ENCODE data around the gene ATRN.

The ATRN gene

DNA sequence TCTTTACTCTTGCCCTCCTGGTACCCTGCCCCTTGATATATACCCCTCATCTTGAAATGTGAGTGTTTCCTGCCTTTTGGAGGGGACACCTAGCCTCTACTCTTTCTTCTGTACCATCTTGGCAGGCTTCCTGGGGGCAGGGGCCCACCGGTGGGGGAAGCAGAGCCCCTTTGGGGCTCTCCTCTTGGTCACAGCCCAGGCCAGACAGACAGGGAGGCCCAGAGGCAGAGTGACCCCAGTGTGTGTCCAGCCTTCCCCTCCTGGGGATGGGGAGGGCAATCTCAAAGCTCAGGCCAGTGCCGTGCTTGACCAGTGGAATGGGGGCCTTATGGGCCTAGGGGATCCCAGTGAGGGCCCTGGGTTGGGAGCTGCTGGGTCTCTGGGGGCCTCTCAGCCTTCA lies 207.4 kb downstream of the ATRN start:
- TF ChIP-seq BHLHE40 (IDR thresholded peaks at IDR 0.05; ENCODE audit: borderline replicate concordance) (no peak), L3MBTL2 (conservative IDR thresholded peaks at IDR 0.05) (no peak), ZNF384 (IDR thresholded peaks at IDR 0.05) (no peak), TARDBP (IDR thresholded peaks at IDR 0.05) (no peak)
- TF ChIP-seq, protein P1, sequence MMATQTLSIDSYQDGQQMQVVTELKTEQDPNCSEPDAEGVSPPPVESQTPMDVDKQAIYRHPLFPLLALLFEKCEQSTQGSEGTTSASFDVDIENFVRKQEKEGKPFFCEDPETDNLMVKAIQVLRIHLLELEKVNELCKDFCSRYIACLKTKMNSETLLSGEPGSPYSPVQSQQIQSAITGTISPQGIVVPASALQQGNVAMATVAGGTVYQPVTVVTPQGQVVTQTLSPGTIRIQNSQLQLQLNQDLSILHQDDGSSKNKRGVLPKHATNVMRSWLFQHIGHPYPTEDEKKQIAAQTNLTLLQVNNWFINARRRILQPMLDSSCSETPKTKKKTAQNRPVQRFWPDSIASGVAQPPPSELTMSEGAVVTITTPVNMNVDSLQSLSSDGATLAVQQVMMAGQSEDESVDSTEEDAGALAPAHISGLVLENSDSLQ (IDR thresholded peaks at IDR 0.05), result no peak
- no peak for DNase-seq (ENCODE audit: extremely low spot score)
- ChIA-PET POLR2A (interaction anchor here (1.3 kb wide), 1 partner anchor 28 kb away, joined by 3 read pairs; no protein-coding TSS in a partner anchor), CTCF (interaction anchor here (0.9 to 3.5 kb wide), 3 partner anchors 10 to 91 kb away, joined by 3 to 28 read pairs (median 10); no protein-coding TSS in a partner anchor)

DNA sequence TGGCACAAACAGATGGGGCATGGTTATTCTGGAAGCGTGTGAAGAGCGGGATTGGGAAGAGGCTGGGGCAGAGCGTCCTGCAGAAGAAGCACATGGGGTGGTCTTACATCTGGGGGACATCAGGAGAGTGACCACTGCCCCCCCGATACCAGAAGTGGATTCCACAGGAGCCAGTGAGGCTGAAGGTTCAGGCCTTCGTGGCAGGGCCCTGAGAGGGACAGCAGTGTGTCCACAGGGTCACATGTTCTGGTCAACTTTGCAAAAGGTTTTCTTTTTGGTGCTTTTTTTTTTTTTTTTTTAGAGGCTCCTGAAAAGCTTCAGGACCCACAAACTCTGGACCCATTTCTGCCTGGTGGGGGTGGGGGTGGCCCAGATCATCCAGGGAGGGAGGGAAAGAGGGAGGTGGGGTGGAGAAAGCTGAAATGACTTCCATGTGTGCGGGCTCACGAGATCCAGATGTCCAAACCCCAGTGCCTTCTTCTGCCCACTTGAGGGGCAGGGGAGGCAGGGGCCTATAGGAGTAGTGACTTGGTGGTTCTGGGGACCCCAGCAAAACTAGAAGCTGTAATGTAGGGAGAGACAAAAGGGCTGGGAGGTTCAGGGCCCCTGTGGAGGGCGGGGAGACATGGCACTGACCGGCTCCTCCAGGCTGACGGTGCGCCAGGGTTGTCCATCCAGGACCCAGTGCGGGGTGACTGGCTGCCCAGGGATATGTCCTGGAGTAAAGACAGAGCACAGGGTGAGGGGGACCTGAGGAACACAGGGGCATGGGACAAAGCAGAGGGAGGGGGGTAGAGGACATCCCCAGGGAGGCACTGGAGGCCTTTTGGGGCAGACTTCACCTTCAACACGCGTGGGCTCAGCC lies 208.3 kb downstream of the ATRN start:
- ChIA-PET POLR2A (interaction anchor here (0.7 kb wide), 2 partner anchors 141 to 846 kb away, joined by 3 to 4 read pairs; partner anchors contain the start of gene AP5S1), CTCF (interaction anchor here (0.7 to 3.5 kb wide), 3 partner anchors 11 to 407 kb away, joined by 8 to 28 read pairs (median 10); no protein-coding TSS in a partner anchor)
- TF ChIP-seq ARNT (IDR thresholded peaks at IDR 0.05) (no peak), FOXK2 (IDR thresholded peaks at IDR 0.05) (no peak), HDGF (IDR thresholded peaks at IDR 0.05; ENCODE audit: borderline replicate concordance) (no peak), ZNF384 (IDR thresholded peaks at IDR 0.05) (no peak), NFRKB (IDR thresholded peaks at IDR 0.05) (no peak), L3MBTL2 (conservative IDR thresholded peaks at IDR 0.05) (no peak), FOXA1 (IDR thresholded peaks at IDR 0.05) (no peak), TARDBP (IDR thresholded peaks at IDR 0.05) (no peak), SP1 (IDR thresholded peaks at IDR 0.05) (no peak), BHLHE40 (IDR thresholded peaks at IDR 0.05; ENCODE audit: borderline replicate concordance) (no peak), FOXM1 (IDR thresholded peaks at IDR 0.05; ENCODE audit: borderline replicate concordance) (no peak), ELF4 (IDR thresholded peaks at IDR 0.05) (no peak), CTBP1 (IDR thresholded peaks at IDR 0.05; ENCODE audit: borderline replicate concordance) (no peak), SUZ12 (IDR thresholded peaks at IDR 0.05) (no peak), LEF1 (IDR thresholded peaks at IDR 0.05; ENCODE audit: borderline replicate concordance) (no peak)
- TF ChIP-seq, protein P1 (IDR thresholded peaks at IDR 0.05), result no peak
- DNase-seq (ENCODE audit: extremely low spot score), result no peak

DNA sequence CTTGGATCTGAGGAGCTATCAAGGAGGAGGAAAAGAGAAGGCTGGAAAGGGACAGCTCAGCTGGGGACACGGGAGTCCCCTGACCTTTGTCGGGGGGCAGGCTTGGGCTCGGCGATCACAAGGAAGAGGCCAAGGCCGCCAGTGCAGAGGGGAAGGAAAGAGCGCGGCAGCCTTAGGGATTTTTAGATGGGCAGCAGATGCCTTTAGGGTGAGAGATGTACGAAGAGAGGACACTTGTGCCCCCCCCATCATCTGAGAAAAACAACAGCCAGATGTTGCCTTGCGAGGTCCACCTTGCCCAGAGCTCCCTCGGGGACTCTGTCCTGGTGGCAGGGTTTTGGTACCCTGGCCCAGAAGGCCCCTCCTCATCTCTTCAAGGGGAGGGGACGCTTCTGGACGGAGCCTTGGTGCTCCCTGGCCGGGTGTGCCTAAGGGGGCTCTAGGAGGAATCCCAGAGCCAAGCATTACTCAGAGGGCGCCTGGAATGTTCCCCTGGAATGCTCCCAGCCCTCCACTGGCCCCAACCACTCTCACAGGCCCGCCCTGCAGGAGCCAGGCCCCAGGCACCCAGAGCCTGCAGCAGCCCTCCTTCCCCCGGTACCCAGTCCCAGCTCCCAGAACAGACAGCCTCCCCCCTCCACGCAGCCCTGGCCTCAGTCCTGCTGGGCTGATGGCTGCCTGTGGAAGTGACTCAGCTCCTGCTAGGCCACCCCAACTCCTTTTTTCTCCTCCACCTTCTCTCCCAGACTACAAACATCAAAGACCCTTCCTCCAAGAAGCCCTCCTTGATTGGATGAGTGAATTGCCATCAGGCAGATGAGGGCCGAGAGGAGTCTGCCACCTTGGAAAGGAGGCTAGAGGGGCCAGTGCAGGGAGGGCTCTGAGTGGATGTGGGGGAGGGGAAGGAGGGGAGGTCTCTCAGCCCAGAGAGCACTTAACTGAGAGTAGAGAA lies 209.2 kb downstream of the ATRN start:
- ChIA-PET CTCF (interaction anchor here (0.7 kb wide), 1 partner anchor 406 kb away, joined by 8 read pairs; no protein-coding TSS in a partner anchor), POLR2A (interaction anchor here (0.7 kb wide), 1 partner anchor 845 kb away, joined by 4 read pairs; no protein-coding TSS in a partner anchor)
- TF ChIP-seq CTBP1 (IDR thresholded peaks at IDR 0.05; ENCODE audit: borderline replicate concordance), result no peak
- no peak for TF ChIP-seq SP1 (IDR thresholded peaks at IDR 0.05)
- TF ChIP-seq LEF1 (IDR thresholded peaks at IDR 0.05; ENCODE audit: borderline replicate concordance), result no peak
- no peak for TF ChIP-seq BHLHE40 (IDR thresholded peaks at IDR 0.05; ENCODE audit: borderline replicate concordance)
- no peak for TF ChIP-seq TARDBP (IDR thresholded peaks at IDR 0.05)
- no peak for TF ChIP-seq HDGF (IDR thresholded peaks at IDR 0.05; ENCODE audit: borderline replicate concordance)
- no peak for DNase-seq (ENCODE audit: extremely low spot score)

GRCh38 chr20:3680701-3681351 lies 210.0 kb downstream of the ATRN start:
- CTCF ChIA-PET, result no interaction called here
- POLR2A ChIA-PET, result no interaction called here
- no peak for TF ChIP-seq FOXK2 (IDR thresholded peaks at IDR 0.05)
- no peak for TF ChIP-seq ELF4 (IDR thresholded peaks at IDR 0.05)
- no peak for TF ChIP-seq L3MBTL2 (conservative IDR thresholded peaks at IDR 0.05)
- TF ChIP-seq ARNT (IDR thresholded peaks at IDR 0.05), result no peak
- no peak for TF ChIP-seq SP1 (IDR thresholded peaks at IDR 0.05)
- no peak for TF ChIP-seq NFRKB (IDR thresholded peaks at IDR 0.05)
- no peak for TF ChIP-seq LEF1 (IDR thresholded peaks at IDR 0.05; ENCODE audit: borderline replicate concordance)
- DNase-seq (ENCODE audit: extremely low spot score), result no peak

GRCh38 chr20:3681352-3681930 lies 210.6 kb downstream of the ATRN start:
- POLR2A ChIA-PET, result no interaction called here
- no peak for DNase-seq (ENCODE audit: extremely low spot score)
- TF ChIP-seq LEF1 (IDR thresholded peaks at IDR 0.05; ENCODE audit: borderline replicate concordance) (no peak), SP1 (IDR thresholded peaks at IDR 0.05) (no peak), BHLHE40 (IDR thresholded peaks at IDR 0.05; ENCODE audit: borderline replicate concordance) (no peak), NFRKB (IDR thresholded peaks at IDR 0.05) (no peak), ARNT (IDR thresholded peaks at IDR 0.05) (no peak), L3MBTL2 (conservative IDR thresholded peaks at IDR 0.05) (no peak)
- TF ChIP-seq, protein P1 (IDR thresholded peaks at IDR 0.05), result no peak
- CTCF ChIA-PET, result no interaction called here
